IPS-NIHi11 (cell line): Measurements from ENCODE around the gene C19orf33.
"Not testable (repeated sequence)": the region's sequence is repeated elsewhere in the genome, so short reads cannot be mapped to it uniquely, and the experiment has no call there.

Experiments
- DNase-seq: peaks from one replicate; pipeline ENCODE4 v3.0.0; 2012; ENCODE audit warnings: mixed read lengths, low spot score

Gene C19orf33

DNA sequence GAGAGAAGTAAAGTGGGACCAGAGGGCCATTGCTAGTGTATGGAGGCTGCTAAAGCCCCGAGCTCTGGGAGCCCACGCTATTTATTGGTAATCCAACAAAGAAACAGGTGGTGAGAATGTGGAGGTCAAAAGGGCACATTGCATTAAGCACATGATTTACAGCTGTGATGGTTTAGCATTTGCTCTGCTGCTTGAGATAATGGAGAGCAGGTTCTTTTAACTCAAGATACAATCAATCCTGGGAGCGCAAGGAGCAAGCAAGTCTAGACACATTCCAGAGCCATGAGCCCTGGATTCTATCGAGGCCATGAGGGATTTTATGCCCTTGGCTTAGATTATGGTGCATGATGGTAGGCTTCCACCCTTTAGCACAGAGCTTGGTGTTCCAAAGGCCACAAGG is 35.0 kb downstream of the C19orf33 start:
- not testable (repeated sequence) for DNase-seq

GRCh38 chr19:38340927-38341326 is 36.9 kb downstream of the C19orf33 start:
- DNase-seq, result no peak

DNA sequence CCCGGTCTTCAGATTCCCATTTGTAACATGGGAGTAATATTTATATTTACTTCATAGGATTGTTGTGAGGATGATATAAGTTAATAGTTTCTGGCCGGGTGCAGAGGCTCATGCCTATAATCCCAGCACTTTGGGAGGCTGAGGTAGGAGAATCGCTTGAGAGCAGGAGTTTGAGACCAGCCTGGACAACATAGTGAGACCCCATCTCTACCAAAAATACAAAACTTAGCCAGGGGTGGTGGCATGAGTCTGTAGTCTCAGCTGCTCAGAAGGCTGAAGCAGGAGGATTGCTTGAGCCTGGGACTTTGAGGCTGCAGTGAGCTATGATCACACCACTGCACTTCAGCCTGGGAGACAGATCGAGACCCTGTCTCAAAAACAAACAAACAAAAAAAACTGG is 42.8 kb downstream of the C19orf33 start:
- DNase-seq, result no peak

DNA sequence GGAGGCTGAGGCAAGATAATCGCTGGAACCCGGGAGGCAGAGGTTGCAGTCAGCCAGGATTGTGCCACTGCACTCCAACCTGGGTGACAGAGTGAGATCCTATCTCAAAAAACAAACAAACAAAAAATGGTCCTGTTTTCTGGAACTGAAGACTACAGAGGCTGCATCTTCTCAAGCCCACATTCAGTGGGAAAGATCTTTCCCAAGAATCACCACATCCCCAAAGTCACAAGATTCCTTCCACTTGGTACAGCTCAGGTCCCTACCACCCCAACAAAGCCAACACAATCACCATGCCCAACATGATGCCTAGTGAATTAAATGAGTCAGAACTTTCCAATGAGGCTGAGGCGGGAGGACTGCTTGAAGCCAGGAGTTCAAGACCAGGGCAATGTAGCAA is 46.8 kb downstream of the C19orf33 start:
- DNase-seq, result no peak

GRCh38 chr19:38351865-38352395 is 47.9 kb downstream of the C19orf33 start:
- DNase-seq, result no peak

GRCh38 chr19:38352611-38353010 is 48.6 kb downstream of the C19orf33 start:
- no peak for DNase-seq
